Liver (tissue), 9 donors: ENCODE measurements around the gene PRXL2C. TPM values are rescaled to one million over a fixed set of nuclear protein-coding genes. Genes with fewer than 3 reads are reported as not detected.

ENCODE experiments used
- DNase-seq: peaks from one replicate; pipeline ENCODE4 v3.0.0-alpha.2; 2017; ENCODE audit warnings: low spot score
- H3K27ac ChIP-seq, 2 donors: one replicate each; pipeline ENCODE4 v1.7.0; 2013; ENCODE audit warnings: inconsistent platforms in 2 of 2, low read length in 2 of 2, control low read depth in 1 of 2, low read depth in 1 of 2, mild to moderate bottlenecking in 1 of 2
- H3K27me3 ChIP-seq, 4 donors: one replicate each; pipeline versions ENCODE4 v1.6.1 to v1.7.0; 2013; ENCODE audit warnings: low read length in 3 of 4, inconsistent platforms in 1 of 4, mild to moderate bottlenecking in 1 of 4, moderate library complexity in 1 of 4; ENCODE audit not compliant: control insufficient read depth in 4 of 4, insufficient read depth in 4 of 4
- H3K36me3 ChIP-seq, 4 donors: one replicate each; pipeline versions ENCODE4 v1.6.1 to v1.7.0; 2013; ENCODE audit warnings: low read length in 3 of 4, mild to moderate bottlenecking in 3 of 4, low read depth in 1 of 4, moderate library complexity in 1 of 4; ENCODE audit not compliant: control insufficient read depth in 4 of 4, insufficient read depth in 3 of 4
- H3K4me1 ChIP-seq, 4 donors: one replicate each; pipeline versions ENCODE4 v1.6.1 to v1.7.0; 2013; ENCODE audit warnings: low read length in 3 of 4, mild to moderate bottlenecking in 3 of 4, moderate library complexity in 1 of 4; ENCODE audit not compliant: control insufficient read depth in 4 of 4, insufficient read depth in 4 of 4
- H3K4me3 ChIP-seq, 3 donors: one replicate each; pipeline versions ENCODE4 v1.6.1 to v1.7.0; 2013; ENCODE audit warnings: low read length in 3 of 3, control low read depth in 1 of 3, low read depth in 1 of 3, mild to moderate bottlenecking in 1 of 3
- H3K9ac ChIP-seq, 2 donors: one replicate each; pipeline ENCODE4 v1.7.0; 2013; ENCODE audit warnings: low read length in 2 of 2, mild to moderate bottlenecking in 2 of 2, moderate library complexity in 2 of 2, control low read depth in 1 of 2, low read depth in 1 of 2
- H3K9me3 ChIP-seq, 4 donors: one replicate each; pipeline versions ENCODE4 v1.6.1 to v1.7.0; 2013; ENCODE audit warnings: low read length in 3 of 4; ENCODE audit not compliant: control insufficient read depth in 4 of 4
- EGR1 ChIP-seq, 2 donors: IDR thresholded peaks; 2 replicates each; pipeline ENCODE4 v1.6.1; 2016 to 2018; ENCODE audit warnings: antibody characterized with exemption in 2 of 2, low read depth in 2 of 2
- FOXA1 ChIP-seq: IDR thresholded peaks from 2 replicates; pipeline ENCODE4 v1.6.1; 2016; ENCODE audit warnings: antibody characterized with exemption
- HNF4G ChIP-seq: IDR thresholded peaks from 2 replicates; pipeline ENCODE4 v1.6.1; 2016; ENCODE audit warnings: antibody characterized with exemption
- NR2F2 ChIP-seq: IDR thresholded peaks from 2 replicates; pipeline ENCODE4 v1.6.1; 2016; ENCODE audit warnings: antibody characterized with exemption
- RAD21 ChIP-seq, 2 donors: IDR thresholded peaks; 2 replicates each; pipeline ENCODE4 v1.6.1; 2016; ENCODE audit warnings: antibody characterized with exemption in 2 of 2, mild to moderate bottlenecking in 2 of 2
- YY1 ChIP-seq: IDR thresholded peaks from 2 replicates; pipeline ENCODE4 v1.6.1; 2016; ENCODE audit warnings: antibody characterized with exemption, mild to moderate bottlenecking
- WGBS: extraction: QIAGEN DNeasy Blood & Tissue Kit; methylation state at CpG from one replicate; pipeline ENCODE4 v1.1.7; 2013; 5-methylcytosine and 5-hydroxymethylcytosine counted together
- polyA plus RNA-seq, 2 donors: library from polyadenylated mRNA; stranded (reverse) in 1 of 2; unstranded in 1 of 2; fragments of 200-250 nt in 1 of 2; fragments of >200 nt in 1 of 2; fragmentation: Nextera tagmentation in 1 of 2; extraction: Ambion mirVana in 1 of 2; gene quantifications; one replicate each; pipeline versions ENCODE4 v1.2.1 to v1.2.3, GENCODE V29; 2013 to 2015
- total RNA-seq, 2 donors: library from RNA; depleted of rRNA; stranded (reverse); fragments of >200 nt; gene quantifications; one replicate each; pipeline ENCODE4 v1.2.3, GENCODE V29; 2014
- TF ChIP-seq, protein P1 (sequence below): IDR thresholded peaks from 2 replicates; pipeline ENCODE4 v1.6.1; 2016; ENCODE audit warnings: antibody characterized with exemption
- TF ChIP-seq, protein P2 (sequence below): IDR thresholded peaks from 2 replicates; pipeline ENCODE4 v1.6.1; 2016; ENCODE audit warnings: antibody characterized with exemption
- TF ChIP-seq, protein P3 (sequence below): IDR thresholded peaks from 2 replicates; pipeline ENCODE4 v1.6.1; 2016; ENCODE audit warnings: antibody characterized with exemption, mild to moderate bottlenecking
- donor health status: healthy.
- donor health status: healthy.
- donor health status: healthy.
- donor health status: healthy.
- donor health status: healthy.

PRXL2C gene
- total and polyA plus RNA-seq, 4 donors = 2.2 to 6.7 (median 4.1) TPM

DNA sequence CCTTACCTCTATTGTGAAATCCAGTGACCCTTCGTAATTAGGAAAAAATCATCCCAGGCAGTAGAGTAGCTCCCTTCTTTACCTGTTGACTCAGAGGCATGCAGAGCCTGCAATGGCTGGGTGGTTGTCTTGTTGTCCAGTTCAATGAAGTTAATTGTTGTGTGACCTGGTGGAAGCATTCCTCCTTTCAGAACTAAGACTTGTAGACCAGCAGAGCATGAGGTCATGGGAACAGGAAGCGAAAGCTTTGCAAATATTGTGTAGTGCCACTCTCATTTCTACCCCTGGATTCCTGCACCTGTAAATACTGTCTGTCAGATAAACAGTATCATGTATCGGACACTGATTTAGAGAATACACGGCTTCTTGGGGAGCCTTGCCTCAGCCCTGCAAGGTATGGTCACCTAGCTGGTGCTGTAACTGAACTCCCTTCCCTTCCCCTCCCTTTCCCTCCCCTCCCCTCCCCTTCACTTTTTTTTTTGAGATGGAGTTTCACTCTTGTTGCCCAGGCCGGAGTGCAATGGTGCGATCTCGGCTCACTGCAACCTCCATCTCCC is 5.7 kb upstream of the PRXL2C start:
- TF ChIP-seq, protein P1, sequence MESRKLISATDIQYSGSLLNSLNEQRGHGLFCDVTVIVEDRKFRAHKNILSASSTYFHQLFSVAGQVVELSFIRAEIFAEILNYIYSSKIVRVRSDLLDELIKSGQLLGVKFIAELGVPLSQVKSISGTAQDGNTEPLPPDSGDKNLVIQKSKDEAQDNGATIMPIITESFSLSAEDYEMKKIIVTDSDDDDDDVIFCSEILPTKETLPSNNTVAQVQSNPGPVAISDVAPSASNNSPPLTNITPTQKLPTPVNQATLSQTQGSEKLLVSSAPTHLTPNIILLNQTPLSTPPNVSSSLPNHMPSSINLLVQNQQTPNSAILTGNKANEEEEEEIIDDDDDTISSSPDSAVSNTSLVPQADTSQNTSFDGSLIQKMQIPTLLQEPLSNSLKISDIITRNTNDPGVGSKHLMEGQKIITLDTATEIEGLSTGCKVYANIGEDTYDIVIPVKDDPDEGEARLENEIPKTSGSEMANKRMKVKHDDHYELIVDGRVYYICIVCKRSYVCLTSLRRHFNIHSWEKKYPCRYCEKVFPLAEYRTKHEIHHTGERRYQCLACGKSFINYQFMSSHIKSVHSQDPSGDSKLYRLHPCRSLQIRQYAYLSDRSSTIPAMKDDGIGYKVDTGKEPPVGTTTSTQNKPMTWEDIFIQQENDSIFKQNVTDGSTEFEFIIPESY = no peak
- TF ChIP-seq HNF4G = no peak
- no peak for TF ChIP-seq NR2F2
- TF ChIP-seq YY1 = no peak
- TF ChIP-seq RAD21 (IDR thresholded peaks at IDR 0.05) = no peak
- no peak for TF ChIP-seq FOXA1
- no peak for DNase-seq
- H3K9me3 ChIP-seq = no peaks in the 10 kb centered on the region
- 92% methylated on average over 7 of the region's 7 CpGs for WGBS
- no peak overlapping the region for H3K27ac ChIP-seq
- no peaks in the 10 kb centered on the region for H3K36me3 ChIP-seq
- no peaks in the 10 kb centered on the region for H3K27me3 ChIP-seq
- no peak overlapping the region for H3K9ac ChIP-seq
- H3K4me3 ChIP-seq = no peak overlapping the region
- H3K4me1 ChIP-seq = no peaks in the 10 kb centered on the region

DNA sequence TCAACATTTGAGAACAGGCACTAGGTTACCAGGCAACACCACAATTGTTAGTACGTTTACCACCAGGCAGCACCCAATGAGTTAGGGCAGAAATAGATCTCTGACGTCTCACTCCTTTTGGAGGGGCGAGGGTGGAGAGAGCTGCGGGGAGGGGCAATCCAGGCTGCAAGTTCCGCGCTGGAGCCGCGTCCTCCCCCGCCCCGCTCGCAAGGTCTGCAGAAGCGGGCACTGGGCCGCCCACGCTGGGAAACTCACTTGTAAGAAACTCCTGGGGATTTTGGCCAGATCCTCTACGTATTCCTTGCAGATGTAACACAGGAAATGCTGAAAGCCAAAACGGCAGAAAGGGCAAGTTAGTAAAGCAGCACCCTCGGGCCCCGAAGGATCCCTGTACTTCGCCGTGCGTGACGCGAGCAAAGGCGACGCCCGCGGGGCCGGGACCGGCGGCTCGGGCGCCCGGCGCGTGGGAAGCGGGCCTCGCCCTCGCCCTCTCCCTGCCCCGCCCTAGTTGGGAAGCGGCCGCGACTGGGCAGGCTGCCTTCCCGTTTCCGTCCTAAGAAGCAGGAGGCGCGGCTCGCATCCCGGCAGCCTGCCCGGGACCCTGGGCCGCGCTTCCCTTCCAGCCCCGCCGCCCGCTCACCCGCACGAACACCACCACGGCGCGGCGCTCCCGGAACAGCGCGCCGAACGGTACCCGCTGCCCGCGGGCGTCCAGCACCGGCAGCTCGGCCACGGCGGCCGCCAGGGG is 493 bp downstream of the PRXL2C start:
- Histone ChIP-seq H3K9me3 (no peaks in the 10 kb centered on the region), H3K4me3 (peak overlapping the region; percentile 68 to 93 (median 78)), H3K27ac (peak overlapping the region; percentile 84 to 88), H3K9ac (peak overlapping the region; percentile 66 to 73), H3K27me3 (no peaks in the 10 kb centered on the region), H3K4me1 (peaks cover 1 to 8% (median 5%) of the 10 kb centered on the region in 4 donors), H3K36me3 (peaks cover 2 to 11% (median 6%) of the 10 kb centered on the region in 4 donors)
- peak; percentile 31 to 45 for TF ChIP-seq EGR1 (IDR thresholded peaks at IDR 0.05; ENCODE audit: low read depth in 2 of 2)
- TF ChIP-seq, protein P2, sequence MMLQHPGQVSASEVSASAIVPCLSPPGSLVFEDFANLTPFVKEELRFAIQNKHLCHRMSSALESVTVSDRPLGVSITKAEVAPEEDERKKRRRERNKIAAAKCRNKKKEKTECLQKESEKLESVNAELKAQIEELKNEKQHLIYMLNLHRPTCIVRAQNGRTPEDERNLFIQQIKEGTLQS = no peak
- TF ChIP-seq, protein P1 = no peak
- TF ChIP-seq, protein P3, sequence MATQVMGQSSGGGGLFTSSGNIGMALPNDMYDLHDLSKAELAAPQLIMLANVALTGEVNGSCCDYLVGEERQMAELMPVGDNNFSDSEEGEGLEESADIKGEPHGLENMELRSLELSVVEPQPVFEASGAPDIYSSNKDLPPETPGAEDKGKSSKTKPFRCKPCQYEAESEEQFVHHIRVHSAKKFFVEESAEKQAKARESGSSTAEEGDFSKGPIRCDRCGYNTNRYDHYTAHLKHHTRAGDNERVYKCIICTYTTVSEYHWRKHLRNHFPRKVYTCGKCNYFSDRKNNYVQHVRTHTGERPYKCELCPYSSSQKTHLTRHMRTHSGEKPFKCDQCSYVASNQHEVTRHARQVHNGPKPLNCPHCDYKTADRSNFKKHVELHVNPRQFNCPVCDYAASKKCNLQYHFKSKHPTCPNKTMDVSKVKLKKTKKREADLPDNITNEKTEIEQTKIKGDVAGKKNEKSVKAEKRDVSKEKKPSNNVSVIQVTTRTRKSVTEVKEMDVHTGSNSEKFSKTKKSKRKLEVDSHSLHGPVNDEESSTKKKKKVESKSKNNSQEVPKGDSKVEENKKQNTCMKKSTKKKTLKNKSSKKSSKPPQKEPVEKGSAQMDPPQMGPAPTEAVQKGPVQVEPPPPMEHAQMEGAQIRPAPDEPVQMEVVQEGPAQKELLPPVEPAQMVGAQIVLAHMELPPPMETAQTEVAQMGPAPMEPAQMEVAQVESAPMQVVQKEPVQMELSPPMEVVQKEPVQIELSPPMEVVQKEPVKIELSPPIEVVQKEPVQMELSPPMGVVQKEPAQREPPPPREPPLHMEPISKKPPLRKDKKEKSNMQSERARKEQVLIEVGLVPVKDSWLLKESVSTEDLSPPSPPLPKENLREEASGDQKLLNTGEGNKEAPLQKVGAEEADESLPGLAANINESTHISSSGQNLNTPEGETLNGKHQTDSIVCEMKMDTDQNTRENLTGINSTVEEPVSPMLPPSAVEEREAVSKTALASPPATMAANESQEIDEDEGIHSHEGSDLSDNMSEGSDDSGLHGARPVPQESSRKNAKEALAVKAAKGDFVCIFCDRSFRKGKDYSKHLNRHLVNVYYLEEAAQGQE = no peak
- TF ChIP-seq RAD21 (IDR thresholded peaks at IDR 0.05) = peak in 1 of 2 donors; percentile 17
- under 1% methylated on average over 74 of the region's 74 CpGs for WGBS
- peak; percentile 50 for DNase-seq
